NT2/D1 (cell line): Measurements from ENCODE around the gene SPACDR.

Source experiments
- YY1 ChIP-seq: IDR thresholded peaks from 2 replicates; pipeline ENCODE4 v1.6.1; 2011; ENCODE audit not compliant: insufficient read length, insufficient read depth
- ZNF274 ChIP-seq: IDR thresholded peaks from 2 replicates; pipeline ENCODE4 v1.6.1; 2011; ENCODE audit warnings: mild to moderate bottlenecking, low read depth, low read length

DNA sequence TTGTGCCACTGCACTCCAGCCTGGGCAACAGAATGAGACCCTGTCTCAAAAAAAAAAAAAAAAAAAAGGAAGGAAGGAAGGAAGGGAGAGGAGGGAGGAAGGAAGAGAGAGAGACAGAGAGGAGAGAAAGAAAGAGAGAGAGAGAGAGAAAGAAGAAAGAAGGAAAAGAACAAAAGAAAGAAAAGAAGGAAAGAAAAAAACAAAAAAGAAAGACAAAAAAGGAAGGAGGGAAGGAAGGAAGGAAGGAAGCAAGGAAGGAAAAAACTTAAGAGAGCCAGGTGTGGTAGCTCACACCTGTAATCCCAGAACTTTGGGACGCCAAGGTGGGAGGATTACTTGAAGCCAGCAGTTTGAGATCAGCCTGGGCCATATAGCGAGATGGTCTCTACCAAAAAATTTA, 731 bp upstream of the SPACDR start:
- TF ChIP-seq ZNF274: no peak
- TF ChIP-seq YY1: no peak
